GM20431 (cell line): ENCODE measurements around the gene PHKA2.
"Not testable (repeated sequence)": the region's sequence is repeated elsewhere in the genome, so short reads cannot be mapped to it uniquely, and the experiment has no call there.

Experiments
- in situ Hi-C: fragments of 300-500 bp; cut with MseI, MboI; formaldehyde crosslinking; loops from one replicate; pipeline ENCODE4 v1.15.0; 2020; ENCODE audit warnings: low sequenced_read_pairs; ENCODE audit not compliant: unreplicated experiment

PHKA2 gene

DNA sequence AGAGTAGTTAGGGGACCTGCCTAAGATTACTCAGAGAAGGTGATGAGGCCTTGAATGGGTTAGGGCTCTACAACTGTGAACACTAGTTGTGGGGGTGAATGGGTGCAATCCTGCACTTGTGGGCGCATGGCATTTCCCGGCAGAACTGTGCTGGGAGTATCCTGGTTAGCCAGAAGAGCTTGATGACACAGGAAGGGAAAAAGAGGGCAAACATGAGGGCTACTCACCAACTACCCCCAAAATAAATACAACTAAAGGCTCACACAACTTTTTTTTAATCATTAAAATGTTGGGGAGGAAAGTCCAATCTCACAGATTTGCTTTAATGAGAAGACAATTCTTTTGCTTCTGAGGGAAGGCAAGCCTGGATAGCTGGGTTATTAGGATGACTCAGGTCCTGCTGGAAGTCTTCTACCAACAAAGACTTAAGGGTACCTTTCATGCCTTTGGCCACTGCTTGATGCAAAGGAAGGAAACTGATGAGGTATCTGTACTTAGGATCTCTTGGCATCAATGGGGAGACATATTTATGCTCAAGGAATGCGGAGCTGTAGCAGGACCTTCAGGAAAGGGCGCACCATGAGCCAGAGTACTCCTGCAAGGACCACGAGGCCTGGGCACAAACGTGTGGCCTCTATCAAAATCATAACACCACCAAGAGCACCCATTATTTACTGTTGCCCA lies 2.6 kb downstream of the PHKA2 start:
- in situ Hi-C loops, result no loop called here

DNA sequence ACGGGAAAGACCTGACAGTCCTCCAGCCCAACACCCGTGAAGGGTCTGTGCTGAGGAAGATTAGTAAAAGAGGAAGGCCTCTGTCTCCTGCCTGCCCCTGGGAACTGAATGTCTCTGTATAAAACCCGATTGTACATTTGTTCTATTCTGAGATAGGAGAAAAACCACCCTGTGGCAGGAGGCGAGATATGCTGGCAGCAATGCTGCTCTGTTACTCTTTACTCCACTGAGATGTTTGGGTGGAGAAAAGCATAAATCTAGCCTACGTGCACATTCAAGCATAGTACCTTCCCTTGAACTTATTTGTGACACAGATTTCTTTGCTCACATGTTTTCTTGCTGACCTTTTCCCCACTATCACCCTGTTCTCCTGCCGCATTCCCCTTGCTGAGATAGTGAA lies 3.7 kb downstream of the PHKA2 start:
- in situ Hi-C loops, result not testable (repeated sequence)

DNA sequence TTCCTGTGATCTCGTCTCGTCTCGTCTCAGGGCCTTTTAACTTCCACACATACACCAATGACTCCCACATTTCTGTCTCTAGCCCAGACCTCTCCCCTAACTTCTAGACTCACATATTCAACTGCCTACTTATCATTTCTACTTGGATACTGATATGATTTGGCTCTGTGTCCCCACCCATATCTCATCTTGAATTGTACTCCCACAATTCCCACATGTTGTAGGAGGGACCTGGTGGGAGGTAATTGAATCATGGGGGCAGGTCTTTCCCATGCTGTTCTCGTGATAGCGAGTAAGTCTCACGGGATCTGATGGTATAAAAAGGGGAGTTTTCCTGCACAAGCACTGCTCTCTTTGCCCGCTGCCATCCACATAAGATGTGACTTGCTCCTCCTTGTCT lies 8.9 kb downstream of the PHKA2 start:
- in situ Hi-C loops, result no loop called here

DNA sequence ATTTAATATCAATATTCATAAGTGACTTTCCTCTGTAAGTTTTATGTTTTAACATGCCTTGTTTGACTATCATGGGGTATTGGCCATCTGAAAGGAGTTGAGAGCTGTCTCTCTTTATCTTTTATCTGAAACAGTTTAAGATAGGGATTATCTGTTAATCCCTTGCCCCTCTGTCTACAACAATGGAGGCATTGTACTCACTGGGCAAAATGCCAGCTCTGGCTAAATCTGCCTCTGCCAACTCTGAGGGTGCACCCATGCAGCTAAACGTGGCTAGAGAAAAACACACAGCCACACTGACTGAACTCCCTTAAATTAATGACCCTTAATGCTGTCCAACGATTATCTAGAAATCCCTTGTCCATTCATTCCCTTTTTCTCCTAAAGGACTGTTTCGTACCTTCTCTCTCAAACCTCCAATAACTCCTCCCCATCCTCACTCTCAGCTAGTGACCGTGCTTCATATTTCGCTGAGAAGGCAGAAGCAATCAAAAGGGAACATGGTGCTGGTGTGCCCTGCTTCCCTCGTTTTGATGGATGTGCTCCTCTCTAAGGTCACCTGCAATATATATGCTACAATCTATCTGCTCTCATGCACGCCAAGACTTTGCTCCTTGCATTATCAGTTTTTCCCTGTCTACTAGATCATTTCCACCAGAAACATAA lies 10.3 kb downstream of the PHKA2 start:
- in situ Hi-C loops, result no loop called here

DNA sequence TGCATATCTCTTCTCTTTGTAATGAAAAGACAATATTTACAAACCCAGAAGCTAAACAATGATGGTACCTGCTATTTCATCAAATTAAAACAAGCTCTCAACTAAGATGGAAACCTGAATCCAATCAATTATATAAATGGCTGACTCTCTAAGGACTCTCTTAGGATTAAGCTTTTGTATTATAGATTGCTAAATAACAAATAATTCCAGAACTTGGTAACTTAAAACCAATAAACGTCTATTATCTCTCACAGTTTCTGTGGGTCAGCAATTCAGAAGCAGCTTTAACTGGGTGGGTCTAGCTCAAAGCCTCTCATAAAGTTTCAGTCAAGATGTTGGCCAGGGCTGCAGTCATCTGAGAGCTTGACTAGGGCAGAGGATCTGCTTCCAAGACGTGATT lies 12.4 kb downstream of the PHKA2 start:
- in situ Hi-C loops, result no loop called here

DNA sequence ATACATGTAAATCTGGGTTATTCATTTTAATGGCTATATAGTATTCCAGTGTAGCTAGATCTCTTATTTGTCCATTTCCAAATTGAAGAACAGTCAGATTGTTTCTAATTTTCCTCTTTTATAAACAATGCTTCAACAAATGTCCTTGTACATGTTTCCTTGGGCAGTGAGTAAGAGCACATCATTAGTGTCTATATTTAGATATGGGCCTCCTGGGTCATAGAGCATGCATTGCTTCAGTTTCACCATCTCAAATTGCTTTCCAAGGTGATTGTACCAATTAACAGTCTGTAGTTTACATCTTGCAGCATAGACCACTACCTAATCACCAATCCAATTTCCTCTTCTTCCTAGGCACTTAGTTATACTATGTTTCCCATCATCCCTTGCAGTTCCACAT lies 13.4 kb downstream of the PHKA2 start:
- in situ Hi-C loops, result no loop called here

DNA sequence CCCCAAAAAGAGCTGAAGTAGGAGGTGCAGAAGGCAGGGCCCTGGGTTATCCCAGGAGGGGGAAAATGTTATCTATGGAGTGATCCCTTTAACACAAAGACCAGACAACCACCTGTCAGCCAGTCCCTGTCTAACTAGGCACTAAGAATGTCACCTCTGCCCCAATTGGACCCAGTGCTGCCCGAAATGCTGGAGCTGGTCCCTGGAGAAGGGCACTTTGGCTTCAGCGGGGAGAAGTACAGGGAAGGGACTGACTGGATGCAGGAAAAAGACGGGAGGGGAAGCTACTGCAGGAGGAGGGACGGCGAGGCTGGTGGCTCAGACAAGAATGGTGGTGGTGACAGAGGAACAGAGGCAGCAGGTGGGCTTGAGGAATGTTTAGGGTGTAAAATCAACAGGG lies 17.3 kb downstream of the PHKA2 start:
- in situ Hi-C loops, result no loop called here

DNA sequence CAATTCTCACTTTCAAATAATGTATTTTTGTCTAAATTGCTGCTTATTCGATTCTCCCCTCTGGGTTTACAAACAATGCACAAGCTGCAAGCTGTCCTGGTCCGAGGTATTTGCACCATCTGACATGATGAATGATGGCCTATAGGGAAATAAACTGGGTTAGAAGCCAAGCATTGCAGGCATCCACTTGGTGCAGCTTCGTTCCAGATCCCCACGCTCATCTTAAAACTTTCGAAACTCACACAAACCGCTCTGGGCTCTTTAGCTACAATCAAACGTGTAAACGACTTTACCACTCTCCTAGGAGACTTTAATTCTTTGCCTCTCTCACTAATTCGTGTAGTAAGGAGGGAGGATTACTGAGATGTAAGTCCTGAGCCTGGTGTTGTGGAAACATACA lies 19.0 kb downstream of the PHKA2 start:
- in situ Hi-C loops, result no loop called here

DNA sequence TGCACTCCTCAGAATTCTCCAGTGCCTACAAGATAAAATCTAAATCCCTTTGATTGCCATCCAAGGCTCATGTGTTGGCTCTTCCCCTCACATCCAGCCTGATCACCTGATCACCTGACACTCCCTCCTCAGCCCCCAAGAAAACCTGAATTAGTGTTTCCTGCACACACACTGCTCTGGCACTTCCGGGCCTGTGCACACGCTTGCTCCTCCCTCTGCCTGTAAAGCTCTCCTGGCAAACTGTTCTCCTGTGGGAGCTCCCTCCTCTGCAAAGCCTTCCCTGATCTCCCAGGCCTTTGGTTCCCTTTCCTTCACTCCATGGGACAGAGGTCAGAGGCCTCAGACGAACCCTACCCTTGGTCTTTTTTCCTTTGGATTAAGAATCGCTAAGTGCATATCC lies 19.9 kb downstream of the PHKA2 start:
- in situ Hi-C loops, result no loop called here

DNA sequence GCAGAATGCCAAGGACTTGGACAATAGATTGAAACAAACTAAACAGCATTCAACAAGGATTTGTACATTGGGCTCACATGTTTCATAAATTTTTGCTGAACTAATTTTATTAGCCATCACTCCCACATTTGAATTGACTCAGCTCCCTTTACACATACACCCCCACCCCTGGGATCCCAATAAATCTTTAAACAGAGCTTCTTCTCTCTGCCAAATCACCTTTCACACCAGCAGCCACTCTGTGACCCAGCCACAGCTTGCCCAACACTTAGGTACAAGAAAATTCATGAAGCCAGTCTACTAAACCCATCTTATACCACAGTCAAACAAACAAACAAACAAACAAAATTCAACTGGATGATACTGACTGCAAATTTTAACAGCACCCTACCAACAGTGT lies 21.6 kb downstream of the PHKA2 start:
- in situ Hi-C loops, result no loop called here

DNA sequence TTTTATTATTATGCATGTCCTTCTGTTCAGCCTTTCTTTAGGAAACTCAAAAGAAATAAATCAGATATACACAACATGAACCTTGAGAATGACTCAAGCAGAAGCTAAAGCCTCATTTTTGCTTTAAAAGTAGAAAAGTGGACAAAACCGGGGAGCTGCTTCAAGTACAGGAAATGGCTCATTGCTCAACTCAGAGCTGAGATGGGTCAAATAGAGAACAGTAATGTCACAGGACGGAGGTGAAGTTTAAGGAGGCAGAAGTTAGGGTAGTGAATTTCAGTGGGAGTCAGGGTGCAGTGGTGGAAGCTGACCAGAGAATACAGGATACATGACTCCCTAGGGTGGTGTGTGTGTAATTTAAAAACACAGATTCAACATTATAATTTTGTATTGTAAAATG lies 22.2 kb downstream of the PHKA2 start:
- in situ Hi-C loops, result no loop called here

DNA sequence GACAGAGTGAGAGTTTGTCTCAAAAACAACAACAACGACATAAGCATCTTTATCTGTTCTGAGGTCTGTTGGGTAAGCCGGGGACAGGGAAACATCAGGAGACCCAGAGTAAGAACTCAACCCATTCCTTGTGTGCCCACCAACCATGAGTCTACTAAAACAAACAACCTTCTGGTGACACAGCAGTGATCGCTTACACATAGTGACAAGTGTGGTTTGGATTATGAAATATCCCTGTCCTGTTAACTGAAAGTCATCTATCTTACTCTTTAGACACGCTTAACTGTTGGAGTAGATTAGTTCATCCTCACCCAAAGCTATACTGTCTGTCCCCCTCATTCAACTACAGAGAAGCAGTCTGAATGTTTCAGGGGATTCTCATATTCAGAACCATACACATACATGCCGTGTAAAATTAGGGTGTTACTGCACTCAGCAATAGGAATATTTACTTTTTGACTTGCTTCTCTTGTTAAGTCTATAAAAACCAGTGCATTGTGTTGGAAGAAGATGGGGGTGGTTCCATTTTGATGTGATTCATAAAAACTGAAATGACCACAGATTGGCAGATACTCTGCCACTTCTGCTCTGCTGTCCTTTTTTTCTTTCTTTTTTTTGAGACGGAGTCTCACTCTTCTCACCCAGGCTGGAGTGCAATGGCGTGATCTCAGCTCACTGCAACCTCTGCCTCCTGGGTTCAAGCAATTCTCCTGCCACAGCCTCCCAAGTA lies 27.4 kb downstream of the PHKA2 start:
- in situ Hi-C loops, result no loop called here

DNA sequence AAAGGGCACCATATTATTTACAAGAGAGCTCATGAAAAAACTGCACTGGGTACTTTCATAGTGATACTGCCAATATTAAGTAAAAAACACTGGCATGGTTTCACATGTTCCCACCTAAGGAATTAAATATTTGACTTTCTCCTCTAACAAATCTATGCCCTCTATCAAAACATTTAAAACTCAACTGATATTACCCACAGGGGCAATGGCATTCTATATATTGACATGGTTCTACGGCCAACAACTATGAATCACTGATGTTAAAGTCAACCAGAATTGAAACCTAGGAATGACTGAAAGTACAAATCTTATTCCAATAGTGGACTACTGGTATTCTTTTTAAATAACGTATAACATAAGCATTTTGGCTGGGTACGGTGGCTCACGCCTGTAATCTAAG lies 28.2 kb downstream of the PHKA2 start:
- in situ Hi-C loops, result no loop called here

DNA sequence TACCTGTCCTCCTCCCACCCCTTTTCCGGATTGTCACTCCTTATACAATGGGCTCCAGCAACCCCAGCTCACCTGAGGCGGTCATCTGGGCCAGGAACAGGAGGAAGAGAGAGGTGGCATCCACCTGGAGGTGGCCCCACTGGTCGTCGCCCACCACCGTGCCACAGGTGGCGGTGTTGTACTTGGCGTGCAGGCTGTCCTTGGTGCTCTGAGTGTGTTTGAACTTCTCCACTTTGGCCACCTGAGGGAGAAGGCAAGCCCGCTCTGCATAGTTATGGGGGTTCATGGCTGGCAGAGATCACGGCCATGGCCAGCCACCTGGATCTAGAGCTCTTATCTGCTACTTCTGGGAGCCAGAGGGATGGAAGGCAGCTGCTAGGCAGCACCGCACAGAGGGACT lies 32.9 kb downstream of the PHKA2 start:
- in situ Hi-C loops, result no loop called here

DNA sequence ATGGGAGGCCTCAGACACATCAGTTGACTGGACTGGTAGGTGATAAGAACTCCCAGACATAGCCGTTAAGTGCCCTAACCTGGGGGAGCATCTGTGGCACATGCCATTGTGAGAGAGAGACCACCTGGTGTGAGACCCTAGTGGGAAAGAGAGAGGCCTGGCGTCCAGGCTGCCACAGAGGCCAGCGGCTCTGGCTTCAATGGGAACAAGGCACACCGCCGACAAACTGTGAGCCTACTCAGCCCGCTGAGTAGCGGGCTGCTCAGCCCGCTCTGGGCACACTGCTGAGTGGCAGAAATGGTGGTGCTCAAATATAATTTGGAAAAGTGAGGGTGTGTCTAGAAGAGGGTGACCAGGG lies 34.0 kb downstream of the PHKA2 start:
- in situ Hi-C loops, result no loop called here

DNA sequence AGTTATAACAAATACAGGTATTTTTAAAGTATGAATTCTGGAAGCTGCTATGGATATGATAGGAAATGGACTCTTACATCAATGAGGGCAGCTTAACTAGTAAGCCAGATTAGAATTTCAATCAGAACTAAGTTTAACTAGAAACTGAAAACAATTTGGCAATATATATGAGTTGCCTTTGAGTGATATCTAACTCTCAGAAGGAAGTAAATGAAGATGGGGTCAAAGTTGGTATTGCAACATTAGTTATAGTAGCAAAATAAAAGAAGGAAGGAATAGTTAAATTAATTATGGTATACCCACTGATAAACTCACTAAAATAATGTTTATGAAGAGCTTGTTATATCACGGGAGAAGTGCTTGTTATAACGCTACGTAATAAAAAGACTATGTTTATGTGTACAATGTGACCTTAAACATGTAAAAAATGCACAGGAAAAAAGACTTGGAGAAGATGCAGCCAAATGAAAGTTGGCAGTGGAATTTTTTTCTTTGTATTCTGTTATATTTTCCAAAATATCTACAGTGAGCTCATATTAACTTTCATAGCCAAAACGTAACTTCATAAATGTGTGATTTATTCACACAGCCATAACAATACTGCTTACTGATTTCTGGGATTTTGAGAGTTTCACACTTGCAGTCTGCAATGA lies 34.5 kb downstream of the PHKA2 start:
- in situ Hi-C loops, result no loop called here

DNA sequence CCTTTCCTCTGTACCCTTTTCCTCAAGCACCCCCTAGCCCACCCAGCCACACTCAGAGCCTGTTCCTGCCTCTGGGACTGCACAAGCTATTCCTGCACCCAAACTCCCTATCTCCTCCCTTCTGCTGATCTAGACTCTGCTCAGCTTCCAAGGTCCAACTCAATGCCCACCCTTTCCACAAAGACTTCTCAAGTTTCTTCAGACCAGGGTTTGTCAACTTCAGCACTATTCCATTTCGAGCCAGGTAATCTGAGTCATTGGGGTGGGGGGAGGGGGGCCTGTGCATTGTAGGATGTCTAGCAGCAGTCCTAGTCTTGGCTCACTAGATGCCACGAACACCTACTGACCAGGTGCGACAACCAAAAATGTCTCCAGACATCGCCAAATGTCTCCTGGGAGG lies 37.3 kb downstream of the PHKA2 start:
- in situ Hi-C loops, result no loop called here

DNA sequence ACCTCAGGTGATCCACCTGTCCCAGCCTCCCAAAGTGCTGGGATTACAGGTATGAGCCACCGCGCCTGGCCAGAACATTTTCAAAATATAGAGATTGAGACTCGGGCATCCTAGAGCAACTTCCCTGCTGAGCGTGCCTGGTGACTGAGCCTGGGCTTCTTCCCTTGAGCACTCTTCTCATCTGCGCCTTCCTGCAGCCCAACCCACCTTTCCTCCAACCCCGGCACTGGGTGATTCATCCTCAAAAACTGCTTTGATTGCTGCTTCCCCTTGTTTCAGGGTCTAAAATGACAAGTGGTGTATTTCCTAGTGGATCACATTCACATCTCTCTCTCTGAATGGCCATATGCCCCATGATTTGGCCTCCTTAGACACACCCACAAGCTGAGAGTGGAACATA lies 37.8 kb downstream of the PHKA2 start:
- in situ Hi-C loops, result no loop called here

DNA sequence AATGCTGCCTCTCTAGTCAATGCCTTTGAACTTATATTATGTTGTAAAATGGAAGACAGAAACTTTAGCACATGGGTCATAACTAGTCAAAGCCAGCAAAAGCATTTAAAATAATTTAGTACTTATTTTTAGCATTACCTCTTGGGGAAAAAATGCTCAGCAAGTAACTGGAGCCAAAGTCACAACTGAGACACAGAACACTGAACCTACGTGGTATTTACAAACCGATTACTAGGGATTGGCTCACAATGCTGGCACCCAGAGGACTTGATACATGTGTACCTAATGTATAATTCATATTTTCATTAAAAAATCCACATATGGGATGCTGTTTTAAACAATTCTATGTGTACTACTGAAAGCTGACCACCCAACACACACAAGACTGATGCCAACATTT lies 38.4 kb downstream of the PHKA2 start:
- in situ Hi-C loops, result no loop called here

DNA sequence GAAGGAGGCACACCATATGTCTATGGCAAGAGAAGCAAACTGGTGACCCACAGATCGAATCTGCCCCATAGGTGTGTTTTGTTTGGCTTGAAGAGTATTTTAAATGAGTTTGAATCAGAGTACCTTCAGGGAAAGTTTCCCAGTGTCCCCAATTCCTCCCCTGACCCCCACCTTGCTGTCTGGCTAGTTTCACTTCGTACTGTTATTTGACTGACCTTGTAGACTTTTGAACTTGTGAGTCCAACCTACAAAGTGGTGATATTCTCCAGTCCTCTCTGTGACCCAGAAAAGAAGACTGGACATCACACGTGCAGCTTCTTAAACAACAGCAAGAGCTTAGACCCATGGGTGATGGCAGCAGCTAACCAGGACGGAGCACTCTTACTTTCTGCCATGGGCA lies 39.4 kb downstream of the PHKA2 start:
- in situ Hi-C loops, result no loop called here

DNA sequence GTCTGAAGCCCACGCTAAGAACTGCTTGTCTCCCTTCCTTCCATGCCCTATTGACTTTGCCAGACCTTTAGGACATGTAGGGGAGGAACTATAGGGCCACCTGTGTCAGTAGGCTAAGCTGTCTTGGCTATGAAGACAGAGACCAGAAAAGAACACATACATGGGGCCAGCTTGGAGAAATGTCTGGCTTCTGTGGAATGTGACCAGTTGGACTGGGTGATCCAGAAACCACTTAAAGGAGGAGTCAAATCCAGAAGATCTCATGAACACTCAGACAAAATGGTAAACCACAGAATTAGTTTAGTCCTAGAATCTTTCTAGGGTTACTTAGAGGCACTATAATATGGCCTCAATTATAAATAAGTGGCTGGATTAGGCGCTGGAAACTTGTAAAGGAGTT lies 42.0 kb downstream of the PHKA2 start:
- in situ Hi-C loops, result no loop called here
